Central memory CD4-positive, alpha-beta T cell (primary cell): ENCODE measurements around the gene HTR3C.
"Not testable (repeated sequence)": the region's sequence is repeated elsewhere in the genome, so short reads cannot be mapped to it uniquely, and the experiment has no call there.

ENCODE experiments used
- DNase-seq: peaks from one replicate; pipeline ENCODE4 v3.0.0; 2022

The HTR3C gene

DNA sequence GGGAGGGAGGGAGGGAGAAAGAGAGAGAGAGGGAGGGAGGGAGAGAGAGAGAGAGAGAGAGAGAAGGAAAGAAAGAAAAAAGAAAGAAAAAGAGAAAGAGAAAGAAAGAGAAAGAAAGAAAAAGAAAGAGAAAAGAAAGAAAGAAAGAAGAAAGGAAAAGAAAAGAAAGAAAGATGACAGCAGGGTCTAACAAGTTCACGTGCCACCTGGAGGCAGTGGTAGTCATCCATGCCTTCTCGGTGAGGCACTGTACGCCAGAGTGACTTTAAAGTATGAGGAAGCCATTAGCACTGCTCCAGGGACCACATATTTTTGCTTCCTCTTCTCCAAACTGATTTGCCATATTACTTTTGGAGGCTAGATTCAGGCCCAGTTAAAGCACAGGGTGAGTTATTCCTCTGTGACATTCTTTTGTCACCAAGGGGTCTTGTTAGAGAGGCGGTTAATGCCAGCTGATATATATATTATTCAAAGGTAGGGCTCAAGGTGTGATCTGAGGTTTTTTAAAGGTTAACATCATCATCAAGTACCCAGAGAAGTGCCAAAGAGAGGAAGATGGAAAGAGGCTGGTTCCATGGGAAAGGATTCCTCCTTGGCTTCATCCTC, 21.6 kb upstream of the HTR3C start, which contains the start of gene HTR3D:
HTR3D (plus strand) TSS at position 556 of the 606 bp plus-strand sequence; CDS start at position 556, 0 bp downstream.
- no peak for DNase-seq

DNA sequence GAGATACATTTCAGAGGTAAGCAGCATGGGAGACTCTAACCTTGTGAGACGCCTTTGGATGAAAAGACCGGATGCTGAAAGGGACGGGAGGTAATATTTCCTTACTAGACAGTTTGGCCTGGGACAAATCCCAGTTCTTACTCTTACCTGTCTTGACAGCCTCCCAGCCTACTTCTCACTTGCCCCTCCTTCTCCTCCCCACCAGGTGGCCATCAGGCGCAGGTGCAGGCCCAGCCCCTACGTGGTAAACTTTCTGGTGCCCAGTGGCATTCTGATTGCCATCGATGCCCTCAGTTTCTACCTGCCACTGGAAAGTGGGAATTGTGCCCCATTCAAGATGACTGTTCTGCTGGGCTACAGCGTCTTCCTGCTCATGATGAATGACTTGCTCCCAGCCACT, 15.0 kb upstream of the HTR3C start:
- DNase-seq = no peak

- not testable (repeated sequence) for DNase-seq
These were observed 14.5 kb upstream of the HTR3C start for GRCh38 chr3:184038307-184038706.

DNA sequence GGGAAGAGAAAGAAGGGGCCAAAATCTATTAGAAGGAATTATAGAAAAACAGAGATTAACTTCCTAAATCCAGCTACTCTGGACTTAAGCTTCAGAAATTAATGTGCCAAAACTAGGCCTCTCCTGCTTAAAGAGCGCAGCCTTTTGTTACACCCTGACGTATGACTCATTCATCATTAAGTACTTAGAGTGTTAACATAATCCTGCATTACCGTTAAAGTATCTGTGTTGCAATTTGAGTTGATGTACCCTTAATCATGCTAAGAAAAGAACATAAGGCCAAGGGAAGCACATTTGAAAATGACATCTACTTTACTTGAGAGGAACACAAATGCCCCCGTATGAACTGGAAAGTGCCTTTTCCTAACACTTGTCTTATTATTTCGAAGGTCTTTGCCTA, 13.4 kb upstream of the HTR3C start:
- DNase-seq = no peak

DNA sequence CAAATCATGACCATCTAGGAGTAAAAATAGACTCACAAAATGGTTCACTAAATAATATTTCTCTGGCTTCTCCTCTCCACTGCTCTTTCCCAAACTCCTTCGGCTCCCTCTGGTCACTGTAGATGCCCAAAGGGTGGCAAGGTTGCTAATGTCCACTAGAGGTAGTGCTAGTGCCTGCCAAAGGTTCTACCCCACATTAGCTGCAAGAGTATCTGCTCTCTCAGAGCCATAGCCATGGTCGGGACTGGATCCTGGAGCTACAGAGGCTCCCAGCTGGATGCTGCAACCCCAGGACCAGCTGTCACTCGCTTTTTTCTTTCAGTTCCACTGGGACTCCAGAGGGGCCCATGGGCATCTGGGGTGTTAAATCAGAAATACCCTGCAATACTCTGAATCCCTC, 12.8 kb upstream of the HTR3C start:
- no peak for DNase-seq

GRCh38 chr3:184042617-184043016, 10.2 kb upstream of the HTR3C start:
- DNase-seq = no peak

DNA sequence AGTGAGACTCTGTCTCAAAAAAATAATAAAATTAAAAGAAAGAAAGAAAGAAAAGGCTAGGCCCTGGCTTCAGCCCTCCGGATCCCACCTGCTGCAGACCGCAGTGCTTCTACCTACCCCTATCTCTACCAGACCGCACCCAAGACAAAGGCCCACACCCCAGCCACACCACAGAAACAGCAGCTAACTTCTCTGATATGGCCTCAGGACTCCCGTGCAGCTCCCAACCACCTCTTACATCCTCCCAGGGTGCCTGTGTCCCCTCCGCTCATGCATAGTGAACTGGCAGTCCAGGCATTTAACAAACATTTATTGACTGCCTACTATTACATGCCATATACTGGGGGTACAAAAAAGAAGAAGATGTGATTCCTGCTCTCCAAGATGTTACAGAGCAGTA, 6.9 kb upstream of the HTR3C start:
- no peak for DNase-seq

- no peak for DNase-seq
These were observed 2.5 kb upstream of the HTR3C start for GRCh38 chr3:184050217-184050847.

GRCh38 chr3:184058029-184058428, 5.2 kb downstream of the HTR3C start:
- no peak for DNase-seq

- DNase-seq = no peak
These were observed 6.6 kb downstream of the HTR3C start for GRCh38 chr3:184059424-184059823.

DNA sequence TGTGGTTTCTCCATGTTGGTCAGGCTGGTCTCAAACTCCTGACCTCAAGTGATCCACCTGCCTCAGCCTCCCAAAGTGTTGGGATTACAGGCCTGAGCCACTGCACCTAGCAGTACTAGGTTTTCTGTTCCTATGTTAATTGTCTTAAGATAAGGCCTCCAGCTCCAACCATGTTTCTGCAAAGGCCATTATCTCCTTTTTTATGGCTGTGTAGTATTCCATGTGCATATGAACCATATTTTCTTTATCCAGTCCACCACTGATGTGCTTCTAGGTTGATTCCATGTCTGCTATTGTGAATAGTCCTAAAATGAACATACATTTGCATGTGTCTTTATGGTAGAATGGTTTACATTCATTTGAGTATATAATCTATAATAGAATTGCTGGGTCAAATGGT, 9.8 kb downstream of the HTR3C start:
- no peak for DNase-seq

DNA sequence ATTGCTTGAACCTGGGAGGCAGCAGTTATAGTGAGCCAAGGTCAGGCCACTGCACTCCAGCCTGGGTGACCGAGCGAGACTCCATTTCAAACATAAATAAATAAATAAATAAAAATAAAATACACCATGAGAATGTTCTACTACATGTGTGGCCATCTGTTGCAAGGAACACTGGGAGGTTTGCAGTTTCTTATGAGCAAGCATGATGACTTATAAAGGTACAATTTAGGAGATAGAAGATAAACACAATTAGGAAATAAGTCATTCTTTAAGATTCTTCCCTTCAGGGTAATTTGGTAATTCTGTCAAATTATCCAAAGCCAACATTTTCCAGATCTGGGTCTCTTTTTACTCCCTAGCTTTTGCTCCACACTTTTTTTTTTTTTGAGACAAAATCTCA, 13.4 kb downstream of the HTR3C start:
- DNase-seq = no peak

GRCh38 chr3:184067573-184068055, 14.8 kb downstream of the HTR3C start:
- no peak for DNase-seq

DNA sequence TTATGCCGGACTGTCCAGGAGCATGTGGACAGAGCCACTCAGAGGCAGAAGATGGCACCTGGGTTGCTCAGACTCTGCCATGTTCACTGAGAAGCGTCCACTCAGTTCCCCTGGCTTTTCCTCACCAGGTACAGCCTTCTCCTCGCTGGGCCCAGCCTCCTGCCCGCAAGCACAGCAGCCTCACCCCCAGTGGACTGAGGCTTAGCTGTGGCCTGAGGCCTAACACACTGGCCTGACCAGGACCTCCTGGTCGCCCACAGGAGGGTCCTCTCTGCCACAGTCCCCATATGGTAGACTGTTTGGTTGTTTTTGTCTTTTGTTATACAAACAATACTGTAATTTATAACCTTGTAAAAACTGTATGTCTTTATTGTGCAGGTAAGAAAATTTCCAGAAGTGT, 15.5 kb downstream of the HTR3C start:
- no peak for DNase-seq

GRCh38 chr3:184071142-184071541, 18.3 kb downstream of the HTR3C start:
- not testable (repeated sequence) for DNase-seq

- no peak for DNase-seq
These were observed 20.8 kb downstream of the HTR3C start for GRCh38 chr3:184073621-184074020.

- DNase-seq = no peak
These were observed 23.1 kb downstream of the HTR3C start for GRCh38 chr3:184075901-184076300.

- no peak for DNase-seq
These were observed 25.0 kb downstream of the HTR3C start for GRCh38 chr3:184077881-184078280.

GRCh38 chr3:184078851-184079250, 26.0 kb downstream of the HTR3C start:
- DNase-seq = no peak

DNA sequence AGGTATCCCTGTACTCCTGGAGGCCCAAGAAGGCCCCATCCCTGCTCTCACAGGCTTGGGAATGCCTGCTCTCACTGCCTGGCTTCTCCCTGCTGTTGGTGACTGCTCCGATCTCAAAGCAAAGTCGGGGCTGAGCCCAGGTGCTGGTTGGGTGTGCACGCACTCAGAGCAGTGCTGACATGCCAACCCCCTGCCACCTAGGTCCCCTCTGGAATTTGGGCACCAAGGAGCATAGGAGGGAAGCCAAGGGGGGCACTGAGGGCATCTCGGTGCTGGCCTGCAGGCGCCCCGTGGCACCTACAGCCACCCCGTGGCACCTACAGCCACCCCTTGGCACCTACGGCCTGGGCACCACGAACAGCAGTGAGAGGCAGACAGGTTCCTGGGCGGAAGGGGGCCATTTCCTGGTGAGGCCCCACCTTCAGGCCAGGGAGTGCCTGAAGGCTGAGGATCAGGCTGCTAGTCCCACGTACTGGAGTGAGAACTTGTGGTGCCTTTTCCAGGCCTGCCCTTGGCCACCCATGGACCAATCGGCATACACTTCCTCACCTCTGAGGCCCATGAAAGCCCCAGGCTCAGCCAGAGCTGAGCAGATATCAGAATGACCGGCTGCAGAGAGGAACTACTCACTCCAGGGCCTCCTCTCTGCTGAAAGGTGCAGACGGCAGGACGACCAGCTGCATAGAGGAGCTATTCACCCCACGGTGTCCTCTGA, 28.4 kb downstream of the HTR3C start:
- DNase-seq = no peak

DNA sequence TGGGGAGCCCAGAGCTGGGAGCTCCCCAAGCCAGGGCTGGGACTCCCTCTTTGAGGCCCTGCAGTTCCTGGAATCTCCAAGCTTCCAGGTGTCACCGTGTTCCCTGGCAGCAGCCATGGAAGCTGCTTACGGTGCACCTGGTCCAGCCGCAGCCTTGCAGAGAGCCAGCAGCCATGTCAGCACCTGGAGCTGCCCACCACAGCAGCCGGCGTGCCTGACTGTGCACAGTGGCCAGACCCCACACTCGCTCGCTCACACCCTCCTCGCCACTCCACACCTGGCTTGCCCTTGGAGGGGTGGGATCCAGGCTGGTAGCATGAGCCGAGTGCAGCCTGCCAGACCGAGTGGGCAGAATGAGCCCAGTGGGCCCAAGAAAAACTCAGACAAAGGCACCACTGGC, 29.2 kb downstream of the HTR3C start:
- no peak for DNase-seq

DNA sequence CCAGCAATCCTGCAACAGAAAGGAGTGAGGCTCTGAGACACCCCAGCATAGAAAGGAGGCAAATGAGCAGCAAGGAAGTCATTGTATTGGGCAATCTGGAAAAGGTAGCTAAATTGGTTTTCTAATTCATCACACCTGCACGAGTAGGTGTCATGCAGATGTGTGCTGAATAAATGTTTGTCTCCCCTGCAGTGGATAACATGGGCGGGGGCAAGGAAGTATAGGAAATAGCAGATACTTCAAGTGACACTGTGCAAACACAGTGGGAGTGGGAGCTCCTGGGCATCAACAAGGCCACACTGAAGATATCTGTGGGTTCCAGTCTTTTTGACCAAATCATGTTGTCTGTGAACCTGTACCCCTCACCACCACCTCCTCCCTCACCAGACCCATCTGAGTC, 29.6 kb downstream of the HTR3C start:
- DNase-seq = no peak

DNA sequence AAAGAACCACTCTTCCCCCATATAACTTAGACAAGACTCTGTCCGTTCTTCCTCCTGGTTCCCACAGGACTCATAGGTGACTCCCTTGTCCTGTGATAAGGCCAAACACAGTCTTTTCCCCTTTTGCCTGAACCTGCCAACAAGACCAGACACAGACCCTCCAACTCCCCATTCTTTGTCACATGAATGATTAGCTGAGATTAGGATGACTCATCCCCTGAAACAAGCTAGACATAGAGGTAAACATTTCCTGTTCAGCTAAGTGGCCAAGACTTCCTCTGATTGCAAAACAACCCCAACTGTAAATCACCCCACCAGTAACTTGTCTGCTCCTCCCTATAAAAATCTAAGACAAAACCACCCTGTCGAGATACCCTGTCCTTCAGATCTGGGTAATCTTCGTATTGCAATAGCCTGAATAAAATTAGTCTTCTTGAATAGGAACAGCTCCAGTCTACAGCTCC, 32.6 kb downstream of the HTR3C start:
- DNase-seq = no peak

- no peak for DNase-seq
These were observed 39.4 kb downstream of the HTR3C start for GRCh38 chr3:184092199-184092598.
